Stimulated activated CD8-positive, alpha-beta memory T cell treated with anti-CD3 and anti-CD28 coated beads, Interleukin-12 subunit alpha, Interleukin-12 subunit beta, amount 100 ng/mL, for 1 hour (primary cell): ENCODE measurements around the gene ASH1L.
"Not testable (repeated sequence)": the region's sequence is repeated elsewhere in the genome, so short reads cannot be mapped to it uniquely, and the experiment has no call there.

ENCODE experiments used
- DNase-seq: peaks from one replicate; pipeline ENCODE4 v3.0.0-alpha.2; 2020; ENCODE audit warnings: low read depth

Gene ASH1L, protein sequence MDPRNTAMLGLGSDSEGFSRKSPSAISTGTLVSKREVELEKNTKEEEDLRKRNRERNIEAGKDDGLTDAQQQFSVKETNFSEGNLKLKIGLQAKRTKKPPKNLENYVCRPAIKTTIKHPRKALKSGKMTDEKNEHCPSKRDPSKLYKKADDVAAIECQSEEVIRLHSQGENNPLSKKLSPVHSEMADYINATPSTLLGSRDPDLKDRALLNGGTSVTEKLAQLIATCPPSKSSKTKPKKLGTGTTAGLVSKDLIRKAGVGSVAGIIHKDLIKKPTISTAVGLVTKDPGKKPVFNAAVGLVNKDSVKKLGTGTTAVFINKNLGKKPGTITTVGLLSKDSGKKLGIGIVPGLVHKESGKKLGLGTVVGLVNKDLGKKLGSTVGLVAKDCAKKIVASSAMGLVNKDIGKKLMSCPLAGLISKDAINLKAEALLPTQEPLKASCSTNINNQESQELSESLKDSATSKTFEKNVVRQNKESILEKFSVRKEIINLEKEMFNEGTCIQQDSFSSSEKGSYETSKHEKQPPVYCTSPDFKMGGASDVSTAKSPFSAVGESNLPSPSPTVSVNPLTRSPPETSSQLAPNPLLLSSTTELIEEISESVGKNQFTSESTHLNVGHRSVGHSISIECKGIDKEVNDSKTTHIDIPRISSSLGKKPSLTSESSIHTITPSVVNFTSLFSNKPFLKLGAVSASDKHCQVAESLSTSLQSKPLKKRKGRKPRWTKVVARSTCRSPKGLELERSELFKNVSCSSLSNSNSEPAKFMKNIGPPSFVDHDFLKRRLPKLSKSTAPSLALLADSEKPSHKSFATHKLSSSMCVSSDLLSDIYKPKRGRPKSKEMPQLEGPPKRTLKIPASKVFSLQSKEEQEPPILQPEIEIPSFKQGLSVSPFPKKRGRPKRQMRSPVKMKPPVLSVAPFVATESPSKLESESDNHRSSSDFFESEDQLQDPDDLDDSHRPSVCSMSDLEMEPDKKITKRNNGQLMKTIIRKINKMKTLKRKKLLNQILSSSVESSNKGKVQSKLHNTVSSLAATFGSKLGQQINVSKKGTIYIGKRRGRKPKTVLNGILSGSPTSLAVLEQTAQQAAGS (N-terminal part only)

DNA sequence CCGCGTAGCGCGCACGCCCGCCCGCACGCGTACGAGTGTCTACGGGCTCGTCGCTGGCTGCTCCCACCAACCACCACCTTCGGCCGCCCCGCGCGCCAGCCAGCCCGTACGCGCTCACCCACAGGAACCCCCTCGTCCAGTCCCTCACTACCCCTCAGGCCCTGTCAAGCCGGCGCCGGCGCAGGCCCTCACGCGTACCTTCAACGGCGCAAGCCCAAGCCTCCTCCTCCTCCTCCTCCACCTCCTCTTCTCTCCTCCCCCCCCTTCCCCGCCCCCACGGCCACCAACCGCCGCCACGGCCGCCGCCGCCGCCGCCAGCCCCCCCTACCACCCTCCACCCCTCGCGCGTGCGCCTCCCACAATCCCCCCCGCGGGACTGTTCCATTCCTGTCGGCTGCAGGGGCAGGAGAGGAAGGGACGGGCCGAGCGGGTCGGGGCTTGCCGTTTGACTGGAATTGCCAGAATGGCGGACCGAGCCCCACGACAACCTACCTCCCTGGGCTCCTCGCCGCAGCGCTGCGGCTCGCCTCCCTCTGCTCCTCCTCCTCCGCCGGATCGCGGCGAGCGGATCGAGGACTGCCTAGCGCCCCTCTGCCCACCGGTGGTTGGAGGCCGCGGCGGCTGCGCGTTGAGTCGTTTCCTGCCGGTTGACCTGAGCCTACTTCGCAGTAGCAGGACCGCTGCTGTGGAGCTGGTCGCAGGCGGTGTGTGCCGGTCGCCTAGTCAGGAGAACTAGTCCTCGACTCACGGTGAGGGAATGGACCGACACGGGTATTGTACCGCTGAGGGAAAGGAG lies at the start of gene ASH1L:
Gene ASH1L, minus strand, starts transcription at position 223 of the 796 bp plus-strand sequence. CDS start 41,284 bp downstream, outside the sequence.
- peak; percentile 92 for DNase-seq

DNA sequence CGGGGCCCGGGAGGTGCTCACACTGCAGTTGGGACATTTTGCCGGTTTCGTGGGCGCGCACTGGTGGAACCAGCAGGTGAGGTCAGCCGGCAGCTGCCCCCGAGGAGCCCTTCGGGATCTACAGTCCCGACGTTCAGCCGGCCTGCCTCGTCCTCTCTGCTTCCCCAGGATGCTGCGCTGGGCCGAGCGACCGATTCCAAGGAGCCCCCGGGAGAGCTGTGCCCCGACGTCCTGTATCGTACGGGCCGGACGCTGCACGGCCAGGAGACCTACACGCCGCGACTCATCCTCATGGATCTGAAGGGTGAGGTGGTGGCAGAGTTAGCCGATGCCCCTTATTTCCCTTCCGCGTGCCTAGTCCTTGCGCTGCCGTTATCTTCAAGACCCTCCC lies 47.6 kb upstream of the ASH1L start:
- not testable (repeated sequence) for DNase-seq

DNA sequence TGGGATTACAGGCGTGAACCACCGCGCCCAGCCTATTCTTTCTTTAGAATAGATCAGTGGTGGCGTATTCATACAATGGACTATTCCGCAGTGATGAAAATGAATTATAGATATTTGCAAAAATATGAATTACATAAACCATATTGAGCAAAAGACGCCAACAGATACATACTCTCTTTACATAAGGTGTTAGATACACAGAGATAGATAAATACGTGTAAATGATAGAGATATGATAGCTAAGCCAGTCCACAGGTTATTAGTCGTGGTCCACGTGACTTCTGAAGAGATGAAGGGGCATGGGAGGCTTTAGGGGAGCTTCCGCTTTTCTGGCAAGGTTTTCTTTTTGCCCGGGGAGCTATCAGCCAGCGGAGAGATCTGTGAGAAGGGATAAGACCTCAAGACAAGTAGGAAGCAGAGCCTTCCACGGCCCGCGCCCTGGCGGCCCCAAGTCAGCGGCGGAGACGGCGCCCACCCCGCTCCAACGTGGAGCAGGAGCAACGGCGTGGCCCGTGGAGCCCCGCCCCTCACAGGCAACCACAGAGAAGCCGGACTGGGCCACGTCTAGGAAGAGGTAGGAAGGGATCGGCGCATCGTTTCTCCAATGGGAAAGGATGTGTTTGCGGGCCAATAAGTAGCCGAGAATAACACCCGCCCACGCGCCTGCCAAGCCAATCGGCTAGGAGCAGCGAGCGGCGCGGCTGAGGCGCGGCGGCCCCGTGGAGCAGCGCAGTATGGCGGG lies 47.1 kb upstream of the ASH1L start, which contains the start of gene MSTO1:
Gene MSTO1, plus strand, starts transcription at position 704 of the 742 bp plus-strand sequence. Its CDS starts 31 bp downstream, at position 735.
- peak; percentile 90 for DNase-seq

DNA sequence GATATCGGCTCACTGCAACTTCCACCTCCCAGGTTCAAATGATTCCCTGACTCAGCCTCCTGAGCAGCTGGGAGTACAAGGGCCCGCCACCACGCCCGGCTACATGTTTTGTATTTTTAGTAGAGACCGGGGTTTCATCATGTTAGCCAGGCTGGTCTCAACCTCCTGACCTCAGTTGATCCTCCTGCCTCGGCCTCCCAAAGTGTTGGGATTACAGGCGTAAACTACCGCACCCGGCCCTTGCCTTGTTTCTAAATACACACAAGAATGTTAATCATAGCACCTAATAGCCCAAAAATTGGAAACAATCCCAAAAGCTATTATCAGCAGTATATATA lies 46.3 kb upstream of the ASH1L start:
- no peak for DNase-seq

DNA sequence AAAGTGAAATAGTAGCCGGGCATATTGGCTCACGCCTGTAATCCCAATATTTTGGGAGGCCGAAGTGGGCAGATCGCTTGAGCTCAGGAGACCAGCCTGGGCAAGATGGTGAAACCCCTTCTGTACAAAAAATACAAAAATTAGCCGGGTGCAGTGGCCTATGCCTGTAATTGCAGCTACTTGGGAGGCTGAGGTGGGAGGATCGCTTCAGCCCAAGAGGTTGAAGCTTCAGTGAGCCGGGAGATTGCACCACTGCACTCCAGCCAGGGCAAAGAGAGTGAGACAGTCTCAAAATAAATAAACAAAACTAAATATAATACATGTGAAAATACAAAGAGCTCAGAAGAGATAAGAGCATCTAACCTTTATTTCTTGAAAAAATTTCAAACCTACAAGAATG lies 45.1 kb upstream of the ASH1L start:
- no peak for DNase-seq

DNA sequence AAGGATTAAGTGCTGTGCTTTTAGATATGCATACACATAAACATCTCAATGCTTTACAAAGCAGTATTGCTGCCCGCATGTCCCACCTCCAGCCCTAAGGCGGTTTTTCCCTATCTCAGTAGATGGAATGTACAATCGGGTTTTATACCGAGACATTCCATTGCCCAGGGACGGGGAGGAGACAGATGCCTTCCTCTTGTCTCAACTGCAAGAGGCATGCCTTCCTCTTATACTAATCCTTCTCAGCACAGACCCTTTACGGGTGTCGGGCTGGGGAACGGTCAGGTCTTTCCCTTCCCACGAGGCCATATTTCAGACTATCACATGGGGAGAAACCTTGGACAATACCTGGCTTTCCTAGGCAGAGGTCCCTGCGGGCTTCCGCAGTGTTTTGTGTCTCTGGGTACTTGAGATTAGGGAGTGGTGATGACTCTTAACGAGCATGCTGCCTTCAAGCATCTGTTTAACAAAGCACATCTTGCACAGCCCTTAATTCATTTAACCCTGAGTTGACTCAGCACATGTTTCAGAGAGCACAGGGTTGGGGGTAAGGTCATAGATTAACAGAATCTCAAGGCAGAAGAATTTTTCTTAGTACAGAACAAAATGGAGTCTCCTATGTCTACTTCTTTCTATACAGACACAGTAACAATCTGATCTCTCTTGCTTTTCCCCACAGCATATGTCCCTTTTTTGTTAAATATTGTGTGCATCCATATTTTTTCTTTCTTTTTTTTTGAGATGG lies 37.4 kb upstream of the ASH1L start:
- DNase-seq: not testable (repeated sequence)

DNA sequence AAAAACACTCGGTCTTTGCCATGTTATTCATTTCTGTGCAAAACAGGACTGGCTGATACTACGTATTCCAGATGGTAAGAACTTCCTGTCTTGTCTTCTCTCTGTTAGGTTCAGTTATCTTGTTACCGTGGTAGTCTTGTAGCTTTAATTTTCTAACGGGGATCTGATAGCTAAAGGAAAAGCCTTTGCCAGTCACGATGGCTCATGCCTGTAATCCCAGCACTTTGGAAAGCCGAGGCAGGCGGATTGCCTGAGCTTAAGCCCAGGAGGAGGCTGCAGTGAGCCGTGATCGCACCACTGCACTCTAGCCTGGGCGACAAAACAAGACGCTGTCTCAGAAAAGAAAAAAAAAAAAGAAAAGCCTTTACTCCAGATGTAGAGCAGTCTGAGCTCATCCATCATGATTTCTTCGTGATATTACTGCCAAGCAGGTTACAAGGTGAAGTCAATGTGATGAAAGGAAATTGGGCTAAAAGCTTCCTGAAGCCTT lies 36.3 kb upstream of the ASH1L start:
- DNase-seq: no peak

DNA sequence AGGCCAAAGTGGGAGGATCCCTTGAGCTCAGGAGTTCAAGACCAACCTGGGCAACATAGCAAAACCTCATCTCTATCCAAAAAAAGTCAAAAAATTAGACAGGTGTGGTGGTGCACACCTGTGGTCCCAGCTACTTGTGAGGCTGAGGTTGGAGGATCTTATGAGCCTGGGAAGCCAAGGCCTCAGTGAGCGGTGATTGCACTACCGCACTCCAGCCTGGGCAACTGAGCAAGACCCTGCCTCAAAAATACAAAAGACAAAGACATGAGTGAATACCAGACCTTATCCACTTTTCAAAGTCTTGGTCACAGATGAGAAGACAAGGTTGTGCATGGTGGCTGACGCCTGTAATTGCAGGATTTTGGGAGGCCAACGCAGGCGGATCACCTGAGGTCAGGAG lies 34.3 kb upstream of the ASH1L start:
- DNase-seq: no peak

DNA sequence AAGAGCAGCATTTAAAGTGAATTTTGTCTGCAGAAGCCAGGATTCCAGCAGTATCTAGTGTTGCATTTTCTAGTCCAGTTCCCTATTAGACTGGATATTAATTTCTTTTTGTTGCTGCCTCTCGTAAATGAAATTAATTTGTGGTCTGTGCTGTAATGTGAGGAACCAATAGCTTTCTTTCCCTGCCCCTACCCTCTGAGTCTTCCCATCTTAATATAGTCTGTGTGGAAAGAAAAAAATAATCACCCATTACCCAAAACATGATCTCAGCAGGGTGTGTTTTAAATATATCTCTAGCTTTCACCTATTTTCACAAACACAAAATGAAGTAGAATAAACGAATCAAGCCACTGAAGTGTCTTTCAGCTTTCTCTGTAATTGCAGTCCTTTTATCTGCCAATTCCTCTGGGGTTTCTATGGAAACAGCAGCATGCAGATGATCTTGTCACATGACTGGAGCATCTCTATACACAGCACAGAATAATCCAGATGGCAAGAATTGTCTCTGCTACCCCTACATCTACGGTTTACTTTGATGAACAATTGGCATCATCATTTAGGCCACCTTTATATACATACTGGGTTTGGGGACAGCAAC lies 33.4 kb upstream of the ASH1L start:
- DNase-seq: not testable (repeated sequence)

DNA sequence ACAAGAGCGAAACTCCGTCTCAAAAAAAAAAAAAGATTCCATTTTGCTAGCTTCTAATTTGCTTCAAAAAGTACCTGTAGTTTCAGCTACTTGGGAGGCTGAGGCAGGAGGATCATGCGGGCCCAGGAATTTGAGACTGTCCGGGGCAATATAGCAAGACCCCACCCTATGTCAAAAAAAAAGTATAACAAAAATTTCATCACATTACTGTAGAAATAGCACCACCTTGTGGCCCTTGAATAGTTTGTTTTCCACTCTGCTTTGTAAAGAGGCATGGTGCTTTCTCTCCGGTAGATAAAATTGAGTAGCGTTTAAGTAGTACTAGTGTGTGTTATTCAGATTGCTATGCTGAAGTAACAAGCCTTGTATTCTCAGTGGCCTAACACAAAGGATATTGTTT lies 29.2 kb upstream of the ASH1L start:
- DNase-seq: peak; percentile 9

DNA sequence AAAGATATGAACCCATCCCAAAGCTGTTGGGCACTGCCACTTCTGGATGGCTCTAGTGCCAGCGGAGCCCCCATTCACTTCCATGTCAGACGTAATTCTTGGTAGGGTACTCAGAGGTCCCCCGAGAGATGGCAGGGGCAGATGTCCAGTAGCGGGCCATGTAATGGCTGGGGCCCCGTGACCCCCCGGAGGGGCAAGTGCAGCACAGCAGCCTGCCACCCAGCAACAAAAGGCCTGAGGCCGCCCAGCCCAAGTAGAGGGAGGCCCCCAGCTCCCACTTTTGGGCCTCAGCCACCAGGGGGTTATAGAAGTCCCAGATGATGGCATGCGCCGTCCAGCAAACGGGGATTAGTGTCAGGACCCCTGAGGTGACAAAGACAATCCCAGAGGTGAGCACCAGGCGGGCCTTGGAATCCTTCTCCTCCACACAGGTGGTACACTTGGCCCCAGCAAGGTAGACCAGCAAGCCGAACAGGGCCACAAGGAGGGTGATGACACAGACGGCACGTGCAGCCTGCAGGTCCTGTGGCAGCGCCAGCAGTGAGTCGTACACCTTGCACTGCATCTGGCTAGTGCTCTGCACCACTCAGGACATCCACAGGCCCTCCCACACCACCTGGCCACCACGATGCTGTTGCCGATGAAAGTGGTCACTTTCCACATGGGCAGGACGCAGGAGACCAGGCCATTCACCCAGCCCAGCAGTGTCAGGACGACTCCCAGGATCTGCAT lies 28.1 kb upstream of the ASH1L start:
- DNase-seq: not testable (repeated sequence)

DNA sequence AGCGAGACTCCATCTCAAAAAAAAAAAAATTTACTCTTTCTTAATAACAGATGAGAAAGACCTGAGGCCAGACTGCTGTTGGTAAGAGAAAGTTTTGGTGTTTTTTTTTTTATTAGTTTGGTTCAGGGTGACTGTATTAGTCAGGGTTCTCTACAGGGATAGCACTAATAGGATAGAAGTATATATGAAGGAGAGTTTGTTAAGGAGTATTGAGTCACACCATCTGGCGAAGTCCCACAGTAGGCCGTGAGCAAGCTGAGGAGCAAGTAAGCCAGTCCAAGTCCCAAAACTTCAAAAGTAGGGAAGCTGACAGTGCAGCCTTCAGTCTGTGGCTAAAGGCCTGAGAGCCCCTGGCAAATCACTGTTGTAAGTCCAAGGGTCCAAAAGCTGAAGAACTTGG lies 26.7 kb upstream of the ASH1L start:
- not testable (repeated sequence) for DNase-seq

DNA sequence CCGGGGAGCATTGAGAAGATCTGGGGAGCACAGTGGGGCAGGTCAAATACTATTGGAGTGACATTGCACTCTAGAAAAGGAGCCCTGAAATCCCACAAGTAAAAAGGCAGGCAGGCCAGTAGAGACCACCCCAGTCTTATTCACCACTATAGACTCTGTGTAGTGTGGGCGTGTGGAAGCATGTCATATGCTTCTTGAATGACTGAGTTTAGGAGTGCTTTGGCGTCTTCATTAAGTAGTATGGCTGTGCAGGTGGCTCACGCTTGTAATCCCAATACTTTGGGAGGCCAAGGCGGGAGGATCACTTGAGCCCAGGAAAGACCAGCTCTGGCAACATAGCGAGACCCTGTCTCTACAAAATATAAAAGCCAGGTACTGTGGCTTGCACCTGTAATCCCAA lies 21.2 kb upstream of the ASH1L start:
- not testable (repeated sequence) for DNase-seq

DNA sequence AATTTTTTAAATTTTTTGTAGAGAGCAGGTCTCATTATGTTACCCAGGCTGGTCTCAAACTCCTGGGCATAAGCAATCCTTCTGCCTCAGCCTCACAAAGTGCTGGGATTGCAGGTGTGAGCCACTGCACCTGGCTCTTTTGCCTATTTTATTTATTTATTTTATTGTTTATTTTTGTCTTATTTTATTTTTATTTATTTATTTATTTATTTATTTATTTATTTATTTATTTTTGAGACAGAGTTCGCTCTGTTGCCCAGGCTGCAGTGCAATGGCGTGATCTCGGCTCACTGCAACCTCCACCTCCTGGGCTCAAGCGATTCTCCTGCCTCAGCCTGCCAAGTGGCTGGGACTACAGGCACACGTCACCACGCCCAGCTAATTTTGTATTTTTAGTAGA lies 13.0 kb upstream of the ASH1L start:
- DNase-seq: not testable (repeated sequence)

DNA sequence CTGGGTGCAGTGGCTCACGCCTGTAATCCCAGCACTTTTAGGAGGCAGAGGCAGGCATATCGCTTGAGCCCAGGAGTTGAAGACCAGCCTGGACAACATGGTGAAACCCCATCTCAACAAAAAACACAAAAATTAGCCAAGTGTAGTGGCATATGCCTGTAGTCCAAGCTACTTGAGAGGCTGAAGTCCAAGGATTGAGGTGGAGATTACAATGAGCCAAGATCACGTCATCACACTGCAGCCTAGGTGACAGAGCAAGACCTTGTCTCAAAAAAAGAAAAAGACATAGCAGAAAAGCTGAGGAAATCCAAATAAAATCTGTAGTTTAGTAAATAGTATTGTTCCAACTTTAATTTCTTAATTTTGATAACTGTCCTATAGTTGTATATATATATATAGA lies 11.5 kb upstream of the ASH1L start:
- DNase-seq: no peak

DNA sequence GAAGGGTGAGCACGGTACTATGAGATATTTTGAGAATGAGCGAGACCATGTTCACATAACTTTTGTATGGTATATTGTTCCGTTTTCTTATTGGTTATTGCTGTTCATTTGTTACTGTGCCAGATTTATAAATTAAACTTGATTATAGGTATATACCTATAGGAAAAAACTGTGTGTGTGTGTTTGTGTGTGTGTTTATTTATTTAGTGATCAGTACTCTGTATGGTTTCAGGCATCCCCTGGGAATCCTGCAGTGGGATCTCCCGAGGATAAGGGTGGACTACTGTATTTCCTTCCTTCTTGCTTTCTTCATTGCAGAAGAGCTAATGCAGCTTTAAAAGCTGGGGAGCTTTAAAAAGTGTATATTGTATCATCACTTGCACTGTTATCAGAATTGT lies 8.0 kb upstream of the ASH1L start:
- no peak for DNase-seq

DNA sequence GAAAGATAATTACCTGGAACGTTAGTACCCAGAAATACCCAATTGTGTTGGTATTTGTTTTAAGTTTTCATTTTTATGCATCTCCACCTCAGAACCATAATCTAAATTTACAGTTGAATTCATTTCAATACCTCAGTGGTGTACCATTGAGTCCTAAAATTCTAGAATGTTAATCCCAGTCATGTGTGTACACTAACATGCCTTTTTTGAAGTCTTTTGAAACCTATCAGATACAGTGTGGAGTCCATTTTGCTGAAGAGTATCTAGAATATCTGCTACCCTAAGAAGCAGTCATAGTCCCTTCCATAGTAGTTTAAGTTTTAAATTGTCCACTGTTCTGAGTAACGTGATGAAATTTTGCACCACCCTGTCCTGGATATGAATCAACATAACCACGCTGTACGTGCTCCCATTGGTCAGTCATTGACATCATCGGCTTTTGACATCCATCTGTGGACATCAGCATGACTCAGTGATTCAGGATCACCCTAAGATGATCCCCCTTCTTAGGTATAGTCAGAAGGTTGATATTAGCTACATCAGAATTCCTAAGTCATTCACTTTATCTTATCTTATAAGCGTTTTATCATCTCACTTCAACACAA lies 7.5 kb upstream of the ASH1L start:
- DNase-seq: no peak

DNA sequence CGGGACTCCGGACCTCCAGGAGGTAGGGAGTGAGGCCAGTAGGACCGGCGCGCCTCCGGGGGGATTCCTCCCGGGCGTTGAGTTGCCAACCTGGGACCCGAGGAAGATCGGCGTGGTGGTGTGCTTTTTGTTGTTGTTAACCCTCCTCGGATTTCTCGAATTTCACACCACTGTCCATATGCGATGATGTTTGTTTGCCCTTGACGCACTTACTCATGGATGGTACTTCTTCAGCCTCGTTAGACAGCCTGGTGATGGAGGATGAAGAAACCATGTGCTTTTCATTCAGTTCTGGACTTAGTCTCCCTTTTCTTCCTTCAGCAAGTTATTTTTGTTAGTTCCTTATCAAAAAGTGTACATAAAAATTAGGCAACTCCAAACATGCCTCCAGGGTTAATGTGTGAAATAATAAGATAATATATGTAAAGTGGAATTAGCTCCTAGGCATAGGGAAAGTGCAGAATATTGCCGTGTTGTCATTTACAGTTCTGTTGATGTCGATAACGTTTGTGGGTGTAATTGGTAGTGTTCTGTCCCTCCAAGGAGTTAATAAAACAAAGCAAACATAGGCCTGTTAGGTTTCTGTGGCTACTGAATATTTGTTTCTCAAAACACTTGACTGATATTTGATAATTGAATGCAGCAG lies 897 bp upstream of the ASH1L start:
- DNase-seq: not testable (repeated sequence)
